Measurements from ENCODE around the gene UNC13D.

The UNC13D gene

DNA sequence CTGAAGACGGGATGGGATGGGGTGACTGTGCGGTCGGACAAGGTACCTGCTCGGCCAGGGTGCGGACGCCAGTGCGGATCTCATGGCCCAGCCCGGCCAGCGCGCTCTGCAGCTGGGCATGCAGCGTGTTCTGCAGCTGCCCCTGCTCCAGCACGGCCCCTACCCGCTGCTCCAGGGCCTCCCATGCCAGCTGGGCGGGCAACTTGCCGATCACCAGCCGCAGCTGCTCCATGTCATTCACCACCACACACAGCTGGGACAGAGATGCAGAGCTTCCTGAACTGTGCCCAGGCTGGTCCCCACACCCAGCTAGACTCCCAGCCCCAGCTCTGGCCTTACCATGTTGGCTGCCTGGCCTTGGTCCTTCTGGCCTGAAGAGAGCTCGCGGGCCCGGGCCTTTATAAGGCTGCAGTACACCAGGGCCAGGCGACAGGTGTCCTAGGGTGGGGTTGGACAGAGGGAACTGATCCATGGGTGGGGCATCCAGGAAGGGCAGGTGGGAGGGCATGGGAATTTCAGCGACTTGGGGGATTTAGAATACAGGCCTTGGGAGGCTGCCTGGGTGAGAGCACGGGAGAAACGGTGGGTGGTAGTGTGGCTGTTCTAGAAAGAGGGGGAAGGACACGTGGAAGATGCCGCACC lies 9.8 kb downstream of the UNC13D start:
- DNase-seq: no peak

GRCh38 chr17:75832652-75833400 lies 11.4 kb downstream of the UNC13D start:
- peak in 2 of 4 experiments; percentile 28 to 35 for DNase-seq

DNA sequence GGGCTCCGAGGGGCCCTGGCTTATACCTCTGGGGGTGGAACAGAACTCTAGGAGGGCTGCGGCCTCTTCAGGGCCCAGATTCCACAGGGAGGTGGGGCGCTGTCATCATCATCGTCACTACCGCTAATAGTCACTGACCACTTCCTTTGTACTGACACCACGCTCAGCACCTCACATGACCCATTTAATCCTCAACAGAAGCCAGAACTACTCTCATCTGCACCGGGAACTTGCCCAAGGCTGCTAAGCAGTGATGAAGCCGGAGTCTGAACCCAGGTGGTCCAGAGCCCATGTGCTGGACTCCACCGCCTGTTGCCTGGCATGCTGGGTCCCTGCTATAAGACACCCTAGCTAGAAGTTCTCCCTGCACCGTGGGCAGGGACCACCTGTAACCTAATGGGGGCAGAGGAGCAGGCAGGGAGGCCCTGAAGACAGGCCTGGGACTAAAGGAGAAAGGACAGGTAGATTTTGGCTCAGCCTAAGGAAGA lies 12.0 kb downstream of the UNC13D start:
- DNase-seq: peak; percentile 87 to 92 (median 90)

- DNase-seq: peak in 2 of 4 experiments; percentile 35
Measured at GRCh38 chr17:75831032-75831571, 13.1 kb downstream of the UNC13D start.

DNA sequence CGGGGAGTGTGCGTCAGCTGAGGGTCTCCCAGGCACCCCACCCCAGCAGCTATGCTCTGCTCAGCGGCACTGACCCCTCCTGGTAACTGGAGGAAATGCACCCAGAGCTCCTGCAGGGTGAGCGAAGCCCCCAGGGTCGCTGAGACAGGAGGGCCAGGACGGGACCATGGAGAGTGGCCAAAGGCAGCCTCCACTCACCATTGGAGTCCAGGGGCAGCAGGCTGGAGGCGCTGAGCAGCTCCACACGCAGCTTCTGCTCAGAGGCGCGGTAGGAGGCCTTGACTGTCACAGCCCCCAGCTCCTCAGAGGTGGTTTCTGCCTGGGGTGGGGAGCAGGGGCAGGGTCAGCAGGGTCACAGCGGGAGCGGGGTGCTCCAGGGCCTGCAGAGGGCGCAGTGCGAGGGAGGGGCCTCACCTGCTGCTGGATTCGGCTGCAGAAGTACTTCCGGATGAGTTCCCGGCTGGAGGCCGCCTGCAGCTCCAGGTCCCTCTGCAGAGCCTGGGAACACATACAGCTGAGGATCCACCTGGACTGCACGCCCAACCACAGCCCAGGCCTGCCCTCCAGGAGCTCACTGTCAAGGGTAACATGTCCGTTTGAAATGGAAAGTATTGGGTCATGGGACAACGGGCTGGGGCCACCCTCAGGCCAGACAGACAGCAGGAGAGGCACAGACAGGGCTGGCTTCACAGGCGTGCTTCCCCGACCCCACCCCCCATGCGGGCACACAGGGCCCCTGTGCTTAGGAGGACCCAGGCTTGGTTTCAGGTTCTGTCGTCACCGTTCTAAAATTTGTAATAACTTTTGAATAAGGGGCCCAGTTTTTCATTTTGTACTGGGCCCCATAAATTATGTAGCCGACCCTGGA lies 13.8 kb downstream of the UNC13D start:
- DNase-seq: peak in 1 of 4 experiments; percentile 48

DNA sequence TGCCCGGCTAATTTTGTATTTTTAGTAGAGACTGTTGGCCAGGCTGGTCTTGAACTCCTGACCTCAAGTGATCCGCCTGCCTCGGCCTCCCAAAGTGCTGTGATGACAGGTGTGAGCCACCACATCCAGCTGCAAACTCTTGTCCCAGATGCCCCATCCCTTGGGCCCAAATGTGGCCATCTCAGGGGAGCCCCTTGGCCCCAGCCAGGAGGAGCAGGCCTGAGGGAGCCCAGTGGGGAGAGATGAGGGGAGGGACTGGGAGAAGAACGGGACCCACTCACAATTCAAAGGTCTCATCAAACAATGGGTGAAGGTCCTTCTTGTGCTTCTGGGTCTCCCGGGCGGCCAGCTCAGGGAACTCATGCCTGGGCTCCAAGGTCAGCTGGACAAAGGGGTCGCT lies 14.5 kb downstream of the UNC13D start:
- no peak for DNase-seq

DNA sequence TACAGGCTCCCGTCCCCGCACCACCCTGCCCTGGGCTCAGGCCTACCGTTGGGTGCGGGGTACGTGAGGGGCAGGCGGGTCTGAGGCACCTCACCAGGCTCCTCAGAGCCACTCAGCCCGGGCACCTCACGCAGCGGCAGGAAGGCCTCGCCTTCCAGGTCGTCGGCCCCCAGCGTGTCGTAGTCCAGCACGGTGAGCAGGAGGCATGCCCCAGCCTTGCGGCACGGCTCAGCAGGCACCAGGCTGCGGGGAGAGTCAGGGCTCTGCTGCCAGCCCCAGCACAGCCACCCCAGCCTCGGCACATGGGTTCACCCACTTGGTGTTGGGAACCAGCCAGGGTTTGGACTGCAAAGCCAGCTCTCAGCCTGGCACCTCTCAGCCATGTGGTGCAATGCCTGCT lies 15.5 kb downstream of the UNC13D start:
- DNase-seq: no peak

GRCh38 chr17:75828076-75828400 lies 16.2 kb downstream of the UNC13D start:
- DNase-seq: no peak

DNA sequence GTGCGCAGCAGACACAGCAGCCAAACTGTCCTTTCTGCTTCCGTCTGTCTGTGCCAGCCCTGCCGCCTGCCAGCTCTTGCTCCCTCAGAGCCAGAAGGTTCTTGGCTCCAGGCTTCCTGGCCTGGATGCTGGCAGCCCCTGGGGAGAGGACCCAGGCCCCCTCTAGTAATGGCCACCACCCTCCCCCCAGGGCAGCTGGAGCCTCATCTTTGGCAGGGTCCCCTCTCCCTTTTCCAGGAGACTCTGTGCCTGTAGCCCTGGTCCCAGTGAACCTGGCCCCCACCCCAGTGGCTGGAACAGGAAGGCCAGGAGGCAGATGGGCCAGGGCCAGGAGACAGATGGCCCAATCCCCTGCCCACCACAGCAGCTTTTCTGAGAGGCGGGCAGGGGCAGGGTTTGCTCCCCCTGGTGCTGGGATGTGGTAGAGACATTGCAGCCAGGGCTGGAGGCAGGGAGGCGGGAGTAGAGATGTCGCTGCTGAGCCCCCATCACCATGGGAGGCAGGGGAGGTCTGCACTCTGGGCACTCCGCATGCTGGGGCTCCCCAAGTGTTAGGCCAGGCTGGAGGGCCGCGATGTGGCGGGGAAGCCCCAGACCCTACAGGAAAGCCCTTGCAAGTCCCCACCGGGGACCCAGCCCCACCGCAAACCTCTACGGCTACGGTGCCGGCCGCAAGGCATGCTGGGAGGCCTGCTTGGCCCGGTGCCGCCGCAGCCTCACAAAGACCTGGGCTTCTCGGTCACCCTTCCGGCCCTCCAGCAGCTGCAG lies 16.7 kb downstream of the UNC13D start:
- DNase-seq: peak; percentile 57 to 71 (median 62)

GRCh38 chr17:75826561-75827307 lies 17.5 kb downstream of the UNC13D start:
- DNase-seq: no peak

- no peak for DNase-seq
Measured at GRCh38 chr17:75825748-75826370, 18.3 kb downstream of the UNC13D start.

GRCh38 chr17:75825149-75825552 lies 19.1 kb downstream of the UNC13D start:
- DNase-seq: no peak

- DNase-seq: peak; percentile 55 to 70 (median 62)
Measured at GRCh38 chr17:75824666-75825065, 19.5 kb downstream of the UNC13D start.

DNA sequence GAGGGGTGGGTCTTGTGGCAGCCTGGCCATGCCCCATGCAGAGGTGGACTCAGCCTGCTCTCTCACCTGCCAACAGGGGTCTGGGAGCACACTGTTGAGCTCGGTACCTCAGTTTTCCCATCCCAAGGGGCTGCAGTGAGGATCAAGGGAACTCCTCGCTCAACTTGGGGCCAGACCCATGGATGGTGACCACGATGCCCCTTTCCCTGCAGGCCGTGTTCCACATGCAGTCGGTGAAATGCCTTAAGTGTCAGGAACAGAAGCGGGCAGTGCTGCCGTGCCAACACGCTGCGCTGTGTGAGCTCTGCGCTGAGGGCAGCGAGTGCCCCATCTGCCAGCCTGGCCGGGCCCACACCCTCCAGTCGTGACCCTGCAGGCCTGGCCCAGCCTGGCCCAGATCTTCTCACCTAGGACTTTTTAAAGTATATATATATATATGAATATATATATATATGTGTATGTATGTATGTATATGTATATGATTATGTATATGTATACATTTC lies 20.1 kb downstream of the UNC13D start:
- DNase-seq: no peak

GRCh38 chr17:75823257-75824041 lies 20.8 kb downstream of the UNC13D start:
- DNase-seq: no peak

- DNase-seq: no peak
Measured at GRCh38 chr17:75822800-75823166, 21.4 kb downstream of the UNC13D start.

DNA sequence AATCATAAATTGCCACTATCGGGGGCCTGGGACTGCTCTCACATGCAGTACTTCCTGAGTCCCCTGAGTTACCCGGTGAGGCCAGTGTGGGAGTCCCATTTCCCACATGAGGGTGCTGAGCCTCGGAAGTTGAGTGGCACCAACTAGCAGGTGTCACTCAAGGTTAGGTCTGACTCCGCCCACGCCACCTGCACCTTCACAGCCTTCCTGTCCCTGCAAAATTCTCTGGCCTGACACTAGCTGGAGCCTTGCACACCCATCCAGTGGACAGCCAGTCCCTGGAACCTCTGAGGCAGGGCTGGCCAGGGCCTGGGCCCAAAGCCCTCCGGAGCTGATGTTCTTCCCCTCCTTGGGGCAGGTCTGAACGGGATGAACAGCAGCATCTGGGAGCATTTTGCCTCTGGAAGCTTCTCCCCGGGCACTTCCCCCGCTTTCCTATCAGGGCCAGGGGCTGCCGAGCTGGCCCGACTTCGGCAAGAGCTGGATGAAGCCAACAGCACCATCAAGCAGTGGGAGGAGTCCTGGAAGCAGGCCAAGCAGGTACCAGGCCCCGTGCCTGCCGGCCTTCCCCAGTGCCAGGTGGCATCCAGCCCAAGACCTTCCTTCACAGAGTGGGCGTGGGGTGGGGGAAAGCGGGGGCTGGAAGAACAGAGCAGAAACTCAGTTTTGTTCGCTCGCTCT lies 21.9 kb downstream of the UNC13D start:
- DNase-seq: no peak

- no peak for DNase-seq
Measured at GRCh38 chr17:75821552-75821951, 22.7 kb downstream of the UNC13D start.
